ENCODE measurements around the gene KIF13A.

KIF13A gene

GRCh38 chr6:17878734-17879133, 108.7 kb downstream of the KIF13A start:
- no peaks in the 10 kb centered on the region for H3K27me3 Mint-ChIP-seq (ENCODE audit: low read depth)
- peaks cover 5% of the 10 kb centered on the region for H3K36me3 Mint-ChIP-seq (ENCODE audit: low read depth)
- TF ChIP-seq CTCF (IDR thresholded peaks at IDR 0.05; ENCODE audit: unreplicated experiment in 3 of 3) = no peak
- H3K27ac Mint-ChIP-seq = peak overlapping the region; percentile 19 to 56 (median 51)
- H3K4me1 Mint-ChIP-seq = peaks cover 27% of the 10 kb centered on the region
- H3K4me3 Mint-ChIP-seq = no peak overlapping the region
- H3K9me3 Mint-ChIP-seq = no peaks in the 10 kb centered on the region

- TF ChIP-seq CTCF (IDR thresholded peaks at IDR 0.05; ENCODE audit: unreplicated experiment in 3 of 3) = no peak
- Mint-ChIP-seq H3K27ac (peak overlapping the region; percentile 6 to 54 (median 14)), H3K4me3 (no peak overlapping the region)
Observed at GRCh38 chr6:17877895-17878440, 109.5 kb downstream of the KIF13A start.

GRCh38 chr6:17877196-17877894, 110.1 kb downstream of the KIF13A start:
- Mint-ChIP-seq H3K9me3 (no peaks in the 10 kb centered on the region), H3K27ac (peak overlapping the region; percentile 54 to 72 (median 63)), H3K27me3 (ENCODE audit: low read depth) (no peaks in the 10 kb centered on the region), H3K36me3 (ENCODE audit: low read depth) (peaks cover 5% of the 10 kb centered on the region), H3K4me3 (no peak overlapping the region), H3K4me1 (peaks cover 32% of the 10 kb centered on the region)
- TF ChIP-seq CTCF (IDR thresholded peaks at IDR 0.05; ENCODE audit: unreplicated experiment in 3 of 3) = no peak

More at GRCh38 chr6:17877895-17878440, 109.5 kb downstream of the KIF13A start:
- H3K4me1 Mint-ChIP-seq = peaks cover 30% of the 10 kb centered on the region
- peaks cover 5% of the 10 kb centered on the region for H3K36me3 Mint-ChIP-seq (ENCODE audit: low read depth)
- no peaks in the 10 kb centered on the region for H3K9me3 Mint-ChIP-seq
- H3K27me3 Mint-ChIP-seq (ENCODE audit: low read depth) = no peaks in the 10 kb centered on the region

GRCh38 chr6:17874753-17875152, 112.7 kb downstream of the KIF13A start:
- TF ChIP-seq CTCF (IDR thresholded peaks at IDR 0.05; ENCODE audit: unreplicated experiment in 3 of 3) = no peak

GRCh38 chr6:17872908-17873307, 114.5 kb downstream of the KIF13A start:
- H3K27me3 Mint-ChIP-seq (ENCODE audit: low read depth) = no peaks in the 10 kb centered on the region
- no peak overlapping the region for H3K4me3 Mint-ChIP-seq
- peaks cover 44% of the 10 kb centered on the region for H3K4me1 Mint-ChIP-seq
- H3K27ac Mint-ChIP-seq = no peak overlapping the region
- no peak for TF ChIP-seq CTCF (IDR thresholded peaks at IDR 0.05; ENCODE audit: unreplicated experiment in 3 of 3)
- peaks cover 12% of the 10 kb centered on the region for H3K36me3 Mint-ChIP-seq (ENCODE audit: low read depth)
- no peaks in the 10 kb centered on the region for H3K9me3 Mint-ChIP-seq

More at GRCh38 chr6:17874753-17875152, 112.7 kb downstream of the KIF13A start:
- H3K36me3 Mint-ChIP-seq (ENCODE audit: low read depth) = peaks cover 12% of the 10 kb centered on the region
- peaks cover 45% of the 10 kb centered on the region for H3K4me1 Mint-ChIP-seq
- H3K4me3 Mint-ChIP-seq = no peak overlapping the region
- H3K27ac Mint-ChIP-seq = no peak overlapping the region
- no peaks in the 10 kb centered on the region for H3K27me3 Mint-ChIP-seq (ENCODE audit: low read depth)
- H3K9me3 Mint-ChIP-seq = no peaks in the 10 kb centered on the region

GRCh38 chr6:17871836-17872235, 115.6 kb downstream of the KIF13A start:
- Mint-ChIP-seq H3K36me3 (ENCODE audit: low read depth) (peaks cover 12% of the 10 kb centered on the region), H3K9me3 (no peaks in the 10 kb centered on the region), H3K27me3 (ENCODE audit: low read depth) (no peaks in the 10 kb centered on the region), H3K4me1 (peaks cover 40% of the 10 kb centered on the region), H3K27ac (peak overlapping the region in 2 of 3 experiments; percentile 5 to 8), H3K4me3 (no peak overlapping the region)
- no peak for TF ChIP-seq CTCF (IDR thresholded peaks at IDR 0.05; ENCODE audit: unreplicated experiment in 3 of 3)

All from nephron (organoid).